PFSK-1 (cell line): ENCODE measurements around the gene IL18R1.

Source experiments
- FOXP2 ChIP-seq: optimal IDR thresholded peaks from 2 replicates; pipeline ENCODE3; 2011; ENCODE audit warnings: borderline replicate concordance, control low read depth, inconsistent platforms; ENCODE audit not compliant: insufficient read depth; ENCODE audit errors: extremely low read length, extremely low read depth
- POLR2AphosphoS5 ChIP-seq: IDR thresholded peaks from 2 replicates; pipeline ENCODE4 v1.6.1; 2012; ENCODE audit warnings: low read depth, mild to moderate bottlenecking, control low read depth, low read length, moderate library complexity
- SIN3A ChIP-seq: IDR thresholded peaks from 2 replicates; pipeline ENCODE4 v1.6.1; 2012; ENCODE audit warnings: mild to moderate bottlenecking, low read length, moderate library complexity, borderline replicate concordance; ENCODE audit not compliant: insufficient read depth
- TAF1 ChIP-seq: IDR thresholded peaks from 2 replicates; pipeline ENCODE4 v1.6.1; 2012; ENCODE audit warnings: low read length, control low read depth, borderline replicate concordance; ENCODE audit not compliant: insufficient read depth
- TF ChIP-seq, protein P1 (sequence below), 2 experiments: IDR thresholded peaks; 2 replicates each; pipeline versions ENCODE4 v1.6.1 to v1.8.0; 2011 to 2012; ENCODE audit warnings: low read depth in 2 of 2, low read length in 2 of 2, control low read depth in 1 of 2, inconsistent platforms in 1 of 2, mild to moderate bottlenecking in 1 of 2, moderate library complexity in 1 of 2; ENCODE audit not compliant: insufficient read depth in 1 of 2

IL18R1 gene

DNA sequence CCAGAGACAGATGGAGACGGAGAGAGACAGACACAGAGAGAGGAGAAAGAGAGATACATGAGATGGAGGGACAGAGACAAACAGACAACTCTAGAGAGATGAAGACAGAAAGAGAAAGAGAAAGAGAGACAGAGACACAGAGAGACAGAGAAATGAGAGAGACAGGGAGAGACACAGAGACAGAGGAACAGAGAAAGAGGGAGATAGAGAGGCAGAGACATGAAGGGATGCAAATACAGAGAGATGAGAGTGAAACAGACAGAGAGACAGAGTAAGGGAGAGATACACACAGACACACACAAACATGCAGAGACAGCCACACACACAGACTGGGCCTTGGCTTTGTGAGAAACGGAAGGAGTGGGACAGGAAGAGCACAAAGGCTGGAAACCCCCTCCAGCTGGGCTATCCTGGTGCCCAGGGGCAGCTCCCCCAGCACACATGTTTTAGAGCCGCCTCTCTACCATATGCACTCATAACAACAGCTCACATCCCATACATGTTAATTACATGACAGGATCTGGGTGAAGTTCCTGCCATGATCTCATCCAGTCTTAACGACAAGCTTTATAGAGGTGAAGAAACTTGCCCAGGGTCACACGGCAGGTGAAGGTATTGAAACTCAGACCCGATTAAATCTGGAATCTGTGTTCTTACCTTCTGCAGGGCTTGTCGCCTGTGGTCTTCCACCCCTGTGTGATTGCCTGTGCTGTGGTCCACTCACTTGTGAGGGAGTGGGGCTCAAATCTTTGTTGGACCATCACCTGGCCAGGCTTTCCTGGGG, 32.4 kb downstream of the IL18R1 start:
- no peak for TF ChIP-seq POLR2AphosphoS5
- no peak for TF ChIP-seq TAF1

DNA sequence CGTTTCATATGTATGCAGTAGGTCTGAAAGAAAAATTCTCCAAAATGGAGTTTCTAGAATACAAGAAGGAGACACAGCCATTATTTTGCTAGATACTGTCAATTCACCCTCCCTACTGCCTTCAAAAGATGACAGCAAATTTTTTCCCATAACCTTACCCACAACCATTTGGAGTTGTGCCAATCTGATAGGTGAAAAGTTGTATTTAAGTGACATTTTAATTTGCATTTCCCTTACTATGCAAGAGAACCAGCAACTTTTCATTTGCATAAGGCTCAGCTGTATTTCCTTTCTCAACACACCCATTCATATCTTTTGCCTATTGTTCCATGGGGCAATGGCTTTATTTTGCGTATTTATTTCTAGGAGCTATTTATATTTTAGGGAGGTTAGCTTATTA, 36.0 kb downstream of the IL18R1 start:
- TF ChIP-seq FOXP2 (no peak), TAF1 (no peak), SIN3A (no peak), POLR2AphosphoS5 (no peak)
- TF ChIP-seq, protein P1, sequence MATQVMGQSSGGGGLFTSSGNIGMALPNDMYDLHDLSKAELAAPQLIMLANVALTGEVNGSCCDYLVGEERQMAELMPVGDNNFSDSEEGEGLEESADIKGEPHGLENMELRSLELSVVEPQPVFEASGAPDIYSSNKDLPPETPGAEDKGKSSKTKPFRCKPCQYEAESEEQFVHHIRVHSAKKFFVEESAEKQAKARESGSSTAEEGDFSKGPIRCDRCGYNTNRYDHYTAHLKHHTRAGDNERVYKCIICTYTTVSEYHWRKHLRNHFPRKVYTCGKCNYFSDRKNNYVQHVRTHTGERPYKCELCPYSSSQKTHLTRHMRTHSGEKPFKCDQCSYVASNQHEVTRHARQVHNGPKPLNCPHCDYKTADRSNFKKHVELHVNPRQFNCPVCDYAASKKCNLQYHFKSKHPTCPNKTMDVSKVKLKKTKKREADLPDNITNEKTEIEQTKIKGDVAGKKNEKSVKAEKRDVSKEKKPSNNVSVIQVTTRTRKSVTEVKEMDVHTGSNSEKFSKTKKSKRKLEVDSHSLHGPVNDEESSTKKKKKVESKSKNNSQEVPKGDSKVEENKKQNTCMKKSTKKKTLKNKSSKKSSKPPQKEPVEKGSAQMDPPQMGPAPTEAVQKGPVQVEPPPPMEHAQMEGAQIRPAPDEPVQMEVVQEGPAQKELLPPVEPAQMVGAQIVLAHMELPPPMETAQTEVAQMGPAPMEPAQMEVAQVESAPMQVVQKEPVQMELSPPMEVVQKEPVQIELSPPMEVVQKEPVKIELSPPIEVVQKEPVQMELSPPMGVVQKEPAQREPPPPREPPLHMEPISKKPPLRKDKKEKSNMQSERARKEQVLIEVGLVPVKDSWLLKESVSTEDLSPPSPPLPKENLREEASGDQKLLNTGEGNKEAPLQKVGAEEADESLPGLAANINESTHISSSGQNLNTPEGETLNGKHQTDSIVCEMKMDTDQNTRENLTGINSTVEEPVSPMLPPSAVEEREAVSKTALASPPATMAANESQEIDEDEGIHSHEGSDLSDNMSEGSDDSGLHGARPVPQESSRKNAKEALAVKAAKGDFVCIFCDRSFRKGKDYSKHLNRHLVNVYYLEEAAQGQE (IDR thresholded peaks at IDR 0.05; ENCODE audit: insufficient read depth in 1 of 2, low read depth in 2 of 2, low read length in 2 of 2) = no peak

DNA sequence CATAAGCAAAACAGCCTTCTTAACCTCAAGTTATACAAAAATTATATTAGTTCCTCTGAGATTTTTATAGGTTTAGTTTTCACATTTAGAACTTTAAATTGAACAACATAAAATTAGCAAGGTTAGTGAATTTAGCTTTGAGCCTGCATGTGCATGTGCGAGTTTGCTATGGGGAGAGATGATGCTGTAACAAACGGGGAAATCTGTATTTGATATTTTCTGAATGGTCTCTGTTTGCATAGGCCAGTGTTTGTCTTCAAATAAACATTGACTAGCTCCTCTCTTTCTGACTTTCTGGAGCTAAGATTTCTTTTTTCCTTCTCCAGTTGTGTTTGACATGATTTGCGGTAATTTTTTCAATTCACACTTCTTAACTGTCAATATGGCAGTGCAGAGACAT, 36.5 kb downstream of the IL18R1 start:
- no peak for TF ChIP-seq POLR2AphosphoS5
- TF ChIP-seq FOXP2 = no peak
- TF ChIP-seq TAF1 = no peak
- no peak for TF ChIP-seq SIN3A
- TF ChIP-seq, protein P1 (IDR thresholded peaks at IDR 0.05; ENCODE audit: insufficient read depth in 1 of 2, low read depth in 2 of 2, low read length in 2 of 2) = no peak

DNA sequence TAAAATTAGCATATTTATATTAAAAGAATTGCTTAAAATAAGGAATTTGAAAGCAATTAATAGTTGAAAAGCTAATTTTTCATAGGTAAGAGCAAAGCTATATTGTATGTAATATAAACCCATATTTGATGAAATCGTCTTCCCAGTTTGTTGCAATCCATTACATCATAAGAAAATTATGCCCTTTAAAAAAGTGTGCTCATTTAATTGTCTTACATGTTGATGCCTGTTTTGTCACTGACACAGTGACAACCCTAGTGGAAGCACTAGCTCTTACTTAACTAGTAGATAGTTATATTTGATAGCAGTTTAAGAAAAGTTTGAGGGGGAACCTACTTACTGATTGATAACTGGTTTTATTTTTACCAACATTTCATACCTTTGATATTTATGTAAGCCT, 37.3 kb downstream of the IL18R1 start:
- no peak for TF ChIP-seq SIN3A
- TF ChIP-seq POLR2AphosphoS5 = no peak
- no peak for TF ChIP-seq FOXP2

DNA sequence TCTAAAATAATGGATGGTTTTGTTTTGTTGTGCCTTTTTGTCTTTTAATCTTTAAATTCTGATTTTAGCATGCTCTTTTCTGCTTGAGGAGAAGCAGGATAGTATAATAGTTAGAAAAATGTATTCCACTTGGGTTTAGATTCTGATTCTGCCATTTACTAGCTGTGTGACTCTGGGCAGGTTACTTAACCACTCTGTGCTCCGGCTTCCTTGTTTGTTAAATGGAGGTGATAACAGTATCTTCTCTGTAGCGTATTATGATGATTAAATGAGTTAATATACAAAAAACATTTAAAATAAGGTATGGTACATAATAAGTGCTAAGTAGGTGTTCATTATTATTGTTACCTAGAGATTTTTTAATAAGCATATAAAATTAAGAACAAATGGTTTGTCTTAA, 40.4 kb downstream of the IL18R1 start:
- TF ChIP-seq SIN3A (no peak), POLR2AphosphoS5 (no peak), TAF1 (no peak), FOXP2 (no peak)
- TF ChIP-seq, protein P1 (IDR thresholded peaks at IDR 0.05; ENCODE audit: insufficient read depth in 1 of 2, low read depth in 2 of 2, low read length in 2 of 2) = no peak

DNA sequence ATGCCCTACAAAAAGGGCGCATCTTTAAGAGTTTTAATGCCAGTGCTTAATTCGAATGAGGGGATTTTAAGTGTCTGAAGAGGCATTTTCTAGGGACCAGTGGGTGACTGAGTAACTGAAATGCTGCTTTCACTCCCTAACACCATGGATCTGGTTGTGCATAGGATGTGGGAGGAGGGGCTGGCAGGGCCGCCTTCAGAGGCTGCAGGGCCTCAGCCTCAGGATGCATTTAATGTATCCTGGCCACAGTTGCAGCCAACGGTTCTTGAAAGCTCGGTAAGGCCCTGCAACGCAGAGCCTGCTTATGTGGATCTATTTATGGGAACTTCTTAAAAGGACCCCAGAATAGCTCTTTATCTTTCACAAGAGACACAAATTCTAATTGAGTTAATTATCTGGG, 41.6 kb downstream of the IL18R1 start:
- TF ChIP-seq FOXP2 (no peak), SIN3A (no peak), POLR2AphosphoS5 (no peak), TAF1 (no peak)
- TF ChIP-seq, protein P1 (IDR thresholded peaks at IDR 0.05; ENCODE audit: insufficient read depth in 1 of 2, low read depth in 2 of 2, low read length in 2 of 2) = no peak
